Peyer's patch (tissue), 4 donors: Measurements from ENCODE around the gene NEU4.

Source experiments
- POLR2A ChIP-seq, 2 donors: fragments of 450-650 bp; IDR thresholded peaks; one replicate each; pipeline ENCODE4 v1.5.1; 2017; ENCODE audit warnings: antibody characterized with exemption in 2 of 2, mild to moderate bottlenecking in 2 of 2, moderate library complexity in 2 of 2
- TF ChIP-seq, protein P1 (sequence below), 6 experiments: fragments of 450-650 bp in 4 of 6; fragments of 200-600 bp in 2 of 6; sonication (generic) in 1 of 6; IDR thresholded peaks; one replicate each; pipeline ENCODE4 v1.5.1; 2017 to 2019; ENCODE audit warnings: antibody characterized with exemption in 6 of 6, mild to moderate bottlenecking in 3 of 6, moderate library complexity in 1 of 6

- TF ChIP-seq, protein P1, sequence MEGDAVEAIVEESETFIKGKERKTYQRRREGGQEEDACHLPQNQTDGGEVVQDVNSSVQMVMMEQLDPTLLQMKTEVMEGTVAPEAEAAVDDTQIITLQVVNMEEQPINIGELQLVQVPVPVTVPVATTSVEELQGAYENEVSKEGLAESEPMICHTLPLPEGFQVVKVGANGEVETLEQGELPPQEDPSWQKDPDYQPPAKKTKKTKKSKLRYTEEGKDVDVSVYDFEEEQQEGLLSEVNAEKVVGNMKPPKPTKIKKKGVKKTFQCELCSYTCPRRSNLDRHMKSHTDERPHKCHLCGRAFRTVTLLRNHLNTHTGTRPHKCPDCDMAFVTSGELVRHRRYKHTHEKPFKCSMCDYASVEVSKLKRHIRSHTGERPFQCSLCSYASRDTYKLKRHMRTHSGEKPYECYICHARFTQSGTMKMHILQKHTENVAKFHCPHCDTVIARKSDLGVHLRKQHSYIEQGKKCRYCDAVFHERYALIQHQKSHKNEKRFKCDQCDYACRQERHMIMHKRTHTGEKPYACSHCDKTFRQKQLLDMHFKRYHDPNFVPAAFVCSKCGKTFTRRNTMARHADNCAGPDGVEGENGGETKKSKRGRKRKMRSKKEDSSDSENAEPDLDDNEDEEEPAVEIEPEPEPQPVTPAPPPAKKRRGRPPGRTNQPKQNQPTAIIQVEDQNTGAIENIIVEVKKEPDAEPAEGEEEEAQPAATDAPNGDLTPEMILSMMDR (IDR thresholded peaks at IDR 0.05), result no peak
- no peak for TF ChIP-seq POLR2A (IDR thresholded peaks at IDR 0.05)
These were observed 49.4 kb downstream of the NEU4 start, which contains the start of gene PDCD1 for GRCh38 chr2:241858206-241859016.
